Epithelial cell of esophagus (primary cell): ENCODE data around the gene HMG20B.
A peak's percentile ranks its signal among the peaks of the same experiment; 100 is the strongest.

Experiments
- DNase-seq: peaks from one replicate; pipeline ENCODE4 v3.0.0; 2010; ENCODE audit warnings: low read depth
- H3K4me3 ChIP-seq: 2 replicates; pipeline ENCODE4 v1.5.1; 2011; ENCODE audit warnings: mild to moderate bottlenecking, low read length, control low read depth
- TF ChIP-seq, protein P1 (sequence below): IDR thresholded peaks from 2 replicates; pipeline ENCODE4 v1.5.1; 2011; ENCODE audit warnings: low read depth, mild to moderate bottlenecking, low read length, control low read depth, inconsistent platforms; ENCODE audit not compliant: insufficient read depth; ENCODE audit errors: missing control alignments

The HMG20B gene

DNA sequence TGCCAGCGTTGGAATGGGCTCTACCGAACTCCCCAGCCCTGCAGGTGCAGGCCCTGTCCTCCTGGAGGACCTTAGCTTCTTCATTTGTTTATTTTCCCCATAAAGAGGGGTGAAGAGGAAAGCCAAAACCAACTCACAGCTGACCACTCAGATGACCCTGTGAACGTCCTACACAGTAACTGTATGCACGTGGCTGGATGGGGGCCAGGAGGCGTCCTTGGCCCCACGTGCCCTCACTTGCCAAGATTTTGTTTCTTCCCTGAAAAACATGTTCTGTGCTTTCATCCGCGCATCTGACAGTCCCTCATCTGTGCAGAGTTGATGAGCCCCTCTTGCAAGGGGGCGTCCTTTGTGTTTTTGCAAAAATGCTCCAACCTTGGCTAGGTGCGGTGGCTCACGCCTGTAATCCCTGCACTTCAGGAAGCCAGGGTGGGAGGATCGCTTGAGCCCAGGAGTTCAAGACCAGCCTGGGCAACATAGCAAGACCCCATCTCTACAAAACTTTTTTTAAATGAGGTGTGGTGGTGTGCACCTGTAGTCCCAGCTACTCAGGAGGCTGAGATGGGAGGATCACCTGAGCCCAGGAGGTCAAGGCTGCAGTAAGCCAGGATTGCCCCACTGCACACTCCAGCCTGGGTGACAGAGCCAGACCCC, 39.1 kb upstream of the HMG20B start:
- DNase-seq = no peak
- TF ChIP-seq, protein P1, sequence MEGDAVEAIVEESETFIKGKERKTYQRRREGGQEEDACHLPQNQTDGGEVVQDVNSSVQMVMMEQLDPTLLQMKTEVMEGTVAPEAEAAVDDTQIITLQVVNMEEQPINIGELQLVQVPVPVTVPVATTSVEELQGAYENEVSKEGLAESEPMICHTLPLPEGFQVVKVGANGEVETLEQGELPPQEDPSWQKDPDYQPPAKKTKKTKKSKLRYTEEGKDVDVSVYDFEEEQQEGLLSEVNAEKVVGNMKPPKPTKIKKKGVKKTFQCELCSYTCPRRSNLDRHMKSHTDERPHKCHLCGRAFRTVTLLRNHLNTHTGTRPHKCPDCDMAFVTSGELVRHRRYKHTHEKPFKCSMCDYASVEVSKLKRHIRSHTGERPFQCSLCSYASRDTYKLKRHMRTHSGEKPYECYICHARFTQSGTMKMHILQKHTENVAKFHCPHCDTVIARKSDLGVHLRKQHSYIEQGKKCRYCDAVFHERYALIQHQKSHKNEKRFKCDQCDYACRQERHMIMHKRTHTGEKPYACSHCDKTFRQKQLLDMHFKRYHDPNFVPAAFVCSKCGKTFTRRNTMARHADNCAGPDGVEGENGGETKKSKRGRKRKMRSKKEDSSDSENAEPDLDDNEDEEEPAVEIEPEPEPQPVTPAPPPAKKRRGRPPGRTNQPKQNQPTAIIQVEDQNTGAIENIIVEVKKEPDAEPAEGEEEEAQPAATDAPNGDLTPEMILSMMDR = no peak
- H3K4me3 ChIP-seq = no peak overlapping the region

DNA sequence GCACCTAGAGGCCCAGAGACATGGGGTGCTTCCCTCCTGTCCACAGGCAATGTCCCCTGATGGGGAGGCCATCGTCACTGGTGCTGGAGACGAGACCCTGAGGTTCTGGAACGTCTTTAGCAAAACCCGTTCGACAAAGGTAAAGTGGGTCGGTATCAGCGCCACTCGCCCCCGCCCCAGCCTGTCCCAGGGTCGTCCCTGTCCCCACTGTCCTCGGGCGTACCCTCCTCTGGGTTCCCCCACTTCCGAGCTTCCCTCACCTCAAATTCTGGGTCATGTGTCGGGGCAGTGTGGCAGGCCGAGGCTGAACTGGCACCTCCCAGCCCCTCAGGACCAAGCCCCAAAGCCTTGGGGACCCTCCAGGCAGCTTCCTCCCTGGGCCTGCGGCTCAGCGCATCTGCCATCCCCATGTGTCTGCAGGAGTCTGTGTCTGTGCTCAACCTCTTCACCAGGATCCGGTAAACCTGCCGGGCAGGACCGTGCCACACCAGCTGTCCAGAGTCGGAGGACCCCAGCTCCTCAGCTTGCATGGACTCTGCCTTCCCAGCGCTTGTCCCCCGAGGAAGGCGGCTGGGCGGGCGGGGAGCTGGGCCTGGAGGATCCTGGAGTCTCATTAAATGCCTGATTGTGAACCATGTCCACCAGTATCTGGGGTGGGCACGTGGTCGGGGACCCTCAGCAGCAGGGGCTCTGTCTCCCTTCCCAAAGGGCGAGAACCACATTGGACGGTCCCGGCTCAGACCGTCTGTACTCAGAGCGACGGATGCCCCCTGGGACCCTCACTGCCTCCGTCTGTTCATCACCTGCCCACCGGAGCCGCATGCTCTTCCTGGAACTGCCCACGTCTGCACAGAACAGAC, 38.1 kb upstream of the HMG20B start:
- no peak overlapping the region for H3K4me3 ChIP-seq
- DNase-seq = no peak
- TF ChIP-seq, protein P1 = no peak

- TF ChIP-seq, protein P1 = no peak
- no peak overlapping the region for H3K4me3 ChIP-seq
- DNase-seq = no peak
These were observed 37.6 kb upstream of the HMG20B start for GRCh38 chr19:3535235-3535535.

DNA sequence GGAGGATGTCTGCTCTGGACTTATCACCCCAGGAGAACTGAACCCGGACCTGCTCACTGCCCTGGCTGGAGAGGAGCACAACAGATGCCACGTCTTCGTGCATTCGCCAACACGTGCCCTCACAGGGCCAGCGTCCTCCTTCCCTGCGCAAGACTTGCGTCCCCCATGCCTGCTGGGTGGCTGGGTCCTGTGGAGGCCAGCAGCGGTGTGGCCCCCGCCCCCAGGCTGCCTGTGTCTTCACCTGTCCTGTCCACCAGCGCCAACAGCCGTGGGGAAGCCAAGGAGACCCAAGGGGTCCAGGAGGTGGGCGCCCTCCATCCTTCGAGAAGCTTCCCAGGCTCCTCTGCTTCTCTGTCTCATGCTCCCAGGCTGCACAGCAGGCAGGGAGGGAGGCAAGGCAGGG, 37.2 kb upstream of the HMG20B start:
- TF ChIP-seq, protein P1 = no peak
- H3K4me3 ChIP-seq = no peak overlapping the region
- no peak for DNase-seq

DNA sequence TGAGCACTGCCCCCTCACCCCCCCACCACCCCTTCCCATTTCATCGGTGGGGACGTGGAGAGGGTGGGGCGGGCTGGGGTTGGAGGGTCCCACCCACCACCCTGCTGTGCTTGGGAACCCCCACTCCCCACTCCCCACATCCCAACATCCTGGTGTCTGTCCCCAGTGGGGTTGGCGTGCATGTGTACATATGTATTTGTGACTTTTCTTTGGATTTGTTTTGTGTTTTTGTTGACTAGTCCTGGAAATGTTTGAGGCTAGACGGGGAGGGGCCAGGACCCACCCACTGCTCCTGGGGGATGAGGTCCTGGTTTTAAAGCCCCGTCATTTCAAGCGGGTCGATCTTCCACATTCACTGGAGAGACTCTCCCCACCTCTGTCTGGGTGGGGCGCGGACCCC, 36.8 kb upstream of the HMG20B start:
- TF ChIP-seq, protein P1 = no peak
- no peak for DNase-seq
- H3K4me3 ChIP-seq = no peak overlapping the region

GRCh38 chr19:3536429-3537100, 36.2 kb upstream of the HMG20B start:
- TF ChIP-seq, protein P1 = no peak
- peak; percentile 38 for DNase-seq
- no peak overlapping the region for H3K4me3 ChIP-seq
